Activated CD8-positive, alpha-beta memory T cell treated with anti-CD3 and anti-CD28 coated beads for 24 hours (primary cell): Measurements from ENCODE around the gene RALGDS.

Experiments
- DNase-seq: peaks from one replicate; pipeline ENCODE4 v3.0.0-alpha.2; 2020

The RALGDS gene

DNA sequence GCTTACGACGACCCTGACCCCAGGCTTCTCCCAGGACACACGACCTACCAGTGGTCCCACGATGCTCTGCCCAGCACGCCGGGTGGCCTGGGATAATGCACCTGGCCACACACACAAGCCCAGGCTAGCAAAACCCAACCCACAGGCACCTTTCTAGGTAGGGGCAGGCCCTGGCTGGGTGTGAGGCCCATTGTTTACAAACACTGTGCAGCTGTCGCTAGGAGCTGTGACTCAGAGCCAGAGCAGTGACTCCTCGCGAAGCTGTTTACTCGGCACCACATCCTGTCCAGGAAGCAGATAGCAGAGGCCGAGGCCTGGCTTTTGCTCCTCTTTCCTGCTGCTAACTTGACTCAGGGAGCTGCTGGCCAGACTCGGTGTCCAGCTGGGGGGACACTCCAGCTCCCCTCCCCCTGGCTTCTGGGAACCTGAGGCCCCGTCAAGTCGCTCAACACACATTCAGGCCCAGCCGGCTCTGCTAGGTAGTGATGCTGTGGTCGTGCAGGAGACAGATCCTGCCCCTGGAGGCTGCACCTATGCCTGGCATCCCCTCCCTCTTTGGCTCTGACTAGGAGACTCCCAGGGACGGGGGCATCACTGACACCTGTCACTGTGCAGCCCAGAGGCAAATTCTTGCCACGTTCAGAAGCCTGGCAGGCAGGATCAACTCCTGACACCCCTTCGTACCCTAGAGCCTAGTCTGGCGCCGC is 12.8 kb upstream of the RALGDS start:
- peak; percentile 87 for DNase-seq

DNA sequence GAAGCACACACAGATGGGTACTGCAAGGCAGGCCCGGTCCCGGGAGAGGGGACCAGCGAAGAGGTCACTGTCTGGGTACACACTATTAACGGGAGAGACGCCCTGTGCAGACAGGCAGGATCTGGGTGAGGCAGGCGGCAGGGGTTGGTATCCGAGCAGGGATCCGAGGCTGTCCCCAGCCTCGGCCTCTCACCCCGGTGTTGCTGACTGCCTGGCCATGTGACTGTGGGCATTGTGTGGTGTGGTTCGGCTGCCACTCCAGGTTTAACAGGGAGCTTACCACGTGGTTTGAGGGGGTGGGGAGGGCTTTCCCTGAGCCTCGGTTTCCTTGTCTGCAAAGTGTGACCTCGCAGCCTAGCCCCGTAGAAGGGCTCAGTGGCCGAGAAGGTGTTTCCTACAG is 11.1 kb upstream of the RALGDS start:
- no peak for DNase-seq

DNA sequence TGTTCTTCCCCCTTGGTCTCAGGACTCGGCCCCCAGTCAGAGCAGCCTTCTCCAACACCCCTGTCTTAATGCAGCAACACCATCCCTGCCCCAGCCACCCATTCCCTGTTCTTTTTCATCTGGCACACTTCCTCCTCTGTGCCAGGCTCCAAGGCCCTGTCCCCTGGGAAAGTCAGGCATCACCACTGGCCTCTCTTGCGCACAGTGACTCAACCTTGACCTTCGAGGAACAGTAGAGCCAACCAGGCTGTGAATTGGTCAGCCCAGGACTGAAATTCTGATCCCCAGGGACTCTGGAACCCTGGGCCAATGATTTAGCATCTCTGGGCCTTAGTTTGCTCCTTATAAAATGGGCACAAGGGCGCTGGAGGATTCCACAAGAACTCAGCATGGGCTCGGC is 10.5 kb upstream of the RALGDS start:
- no peak for DNase-seq

DNA sequence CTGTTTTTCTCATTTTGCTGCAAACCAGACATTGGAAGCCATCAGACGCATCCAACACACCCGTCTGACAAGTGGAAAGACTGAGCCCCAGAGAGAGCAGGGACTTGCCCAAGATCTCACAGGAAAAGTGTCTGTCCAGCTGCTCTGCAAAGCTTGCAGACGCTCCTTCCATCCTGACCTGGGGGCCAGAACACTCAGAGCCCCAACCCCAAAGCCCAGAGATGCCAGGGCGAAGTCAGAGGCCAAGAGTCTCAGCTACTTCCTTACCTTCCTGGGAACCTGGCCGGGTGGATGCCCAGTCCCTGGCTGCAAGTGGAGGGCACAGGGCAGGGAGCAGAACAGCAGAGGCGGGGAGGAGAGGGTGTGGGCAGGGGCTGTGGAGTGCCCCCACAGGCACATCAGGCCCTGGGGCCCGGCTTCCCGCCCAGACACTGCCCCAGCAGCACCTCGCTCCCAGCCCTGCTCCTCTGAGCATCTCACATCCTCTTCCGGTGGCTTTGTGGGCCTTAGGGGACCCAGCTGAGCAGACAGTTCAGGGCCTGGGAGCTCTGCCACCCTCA is 9.7 kb upstream of the RALGDS start:
- DNase-seq: peak; percentile 74

DNA sequence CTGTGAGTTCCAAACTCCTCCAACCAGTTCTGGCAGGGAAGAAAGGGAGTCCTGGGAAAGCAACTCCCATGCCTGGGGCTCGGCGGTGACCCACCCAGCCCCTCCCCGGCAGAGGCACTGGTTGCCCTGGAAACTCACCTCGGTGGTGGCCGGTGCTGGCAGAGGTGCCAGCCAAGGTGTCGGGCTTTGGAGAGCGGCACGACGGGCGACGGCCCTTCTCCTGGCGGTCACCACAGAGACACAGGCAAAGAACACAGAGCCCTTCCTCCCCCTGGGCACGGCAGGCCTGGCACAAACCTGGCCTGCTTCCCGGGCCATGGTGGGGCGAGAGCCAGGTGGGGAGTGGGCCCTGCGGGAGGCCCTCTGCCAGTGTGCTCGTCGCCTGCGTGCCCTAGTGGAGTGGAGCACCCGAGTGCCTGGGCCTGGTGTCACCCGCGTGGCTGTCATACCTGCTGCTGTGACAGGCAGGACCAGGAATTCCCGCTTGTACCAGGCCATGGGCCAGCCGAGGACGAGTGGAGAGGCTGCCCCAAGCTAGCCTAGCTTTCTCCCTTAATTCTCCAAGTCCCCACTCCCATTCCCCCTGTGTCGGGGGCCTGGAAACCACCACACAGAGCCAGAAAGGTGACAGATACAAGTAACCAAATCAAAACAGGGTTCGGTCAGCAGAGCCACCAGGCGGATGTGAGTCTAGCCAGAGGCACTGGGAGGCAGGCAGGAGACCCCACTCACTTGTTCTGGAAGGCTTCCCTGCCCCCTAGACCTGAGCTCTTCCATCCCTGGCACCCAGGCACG is 8.2 kb upstream of the RALGDS start:
- DNase-seq: no peak

DNA sequence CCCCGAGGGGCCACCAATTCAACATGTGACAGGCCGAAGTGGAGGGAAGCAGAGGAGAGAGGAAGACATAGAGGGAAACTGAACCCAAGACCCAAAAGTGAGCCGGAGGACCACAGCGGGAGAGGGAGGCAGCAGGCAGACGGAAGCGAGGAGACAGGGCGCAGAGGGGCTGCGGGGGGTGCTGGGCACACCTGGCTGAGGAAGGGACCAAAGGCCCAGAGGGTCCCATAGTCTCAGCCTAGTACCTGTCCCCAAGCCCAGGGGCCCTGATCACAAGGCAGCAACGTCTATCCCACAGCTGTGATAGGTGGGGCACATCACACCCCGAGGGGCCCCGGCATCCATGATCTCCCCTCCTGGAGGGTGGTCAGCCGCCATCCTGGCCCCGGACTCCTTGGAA is 7.1 kb upstream of the RALGDS start:
- DNase-seq: no peak

DNA sequence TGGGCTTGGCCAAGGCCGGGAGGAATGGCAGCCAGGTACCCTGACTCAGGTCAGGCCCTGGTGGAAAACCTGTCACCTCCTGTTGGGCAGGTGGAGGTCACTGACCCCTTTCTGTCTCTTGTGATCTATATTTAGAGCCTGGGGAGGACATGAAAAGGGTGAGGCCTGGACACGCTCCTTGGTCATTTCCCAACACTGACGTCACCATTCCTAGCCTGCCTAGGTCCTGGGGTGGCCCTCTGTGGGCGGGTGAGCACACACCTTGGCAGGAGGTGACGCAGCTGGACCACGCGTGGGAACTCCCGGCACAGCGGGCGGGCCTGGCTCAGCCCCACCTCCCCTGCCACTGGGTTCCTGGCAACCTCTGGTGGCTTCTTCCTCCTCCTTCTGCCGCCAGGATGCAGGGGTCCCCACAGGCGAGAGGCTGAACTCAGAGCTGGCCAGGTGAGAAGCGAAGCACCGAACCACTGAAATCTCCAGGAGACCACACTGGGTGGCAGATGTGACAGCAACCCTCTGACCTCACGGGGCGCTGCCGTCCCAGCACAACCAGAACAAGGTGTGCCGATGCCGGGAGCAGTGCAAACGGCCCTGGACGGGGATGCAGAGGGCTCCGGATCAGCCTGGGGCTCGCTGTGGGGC is 6.4 kb upstream of the RALGDS start:
- no peak for DNase-seq

DNA sequence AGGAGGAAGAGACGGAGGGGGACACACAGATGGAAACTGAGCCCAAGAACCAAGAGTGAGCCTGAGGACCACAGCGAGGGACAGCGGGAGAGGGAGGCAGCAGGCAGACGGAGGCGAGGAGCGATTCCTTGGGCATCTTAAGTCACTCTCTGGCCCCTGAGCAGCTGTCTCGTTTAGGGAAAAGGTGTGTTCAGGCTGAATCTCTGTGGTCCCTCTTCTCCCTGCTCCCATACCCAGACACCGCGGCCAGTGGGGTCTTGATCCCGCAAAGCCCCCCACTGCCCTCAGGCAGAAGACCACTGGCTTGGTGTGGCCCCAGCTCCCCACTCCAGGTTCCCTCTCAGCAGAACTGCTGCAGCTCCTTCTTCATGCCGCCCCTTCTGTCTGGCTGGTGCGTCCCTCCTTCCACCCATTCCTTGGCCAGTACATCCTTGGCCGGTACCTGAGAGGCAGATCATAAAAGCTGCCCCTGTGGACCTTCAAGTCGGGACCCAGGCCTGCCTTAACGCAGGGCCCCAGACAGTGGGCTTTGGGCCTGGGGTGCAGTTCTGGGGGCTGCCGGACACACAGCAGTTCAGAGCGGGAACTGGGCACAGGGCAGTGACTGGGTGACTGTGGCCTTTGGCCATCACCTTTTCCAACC is 5.8 kb upstream of the RALGDS start:
- no peak for DNase-seq

DNA sequence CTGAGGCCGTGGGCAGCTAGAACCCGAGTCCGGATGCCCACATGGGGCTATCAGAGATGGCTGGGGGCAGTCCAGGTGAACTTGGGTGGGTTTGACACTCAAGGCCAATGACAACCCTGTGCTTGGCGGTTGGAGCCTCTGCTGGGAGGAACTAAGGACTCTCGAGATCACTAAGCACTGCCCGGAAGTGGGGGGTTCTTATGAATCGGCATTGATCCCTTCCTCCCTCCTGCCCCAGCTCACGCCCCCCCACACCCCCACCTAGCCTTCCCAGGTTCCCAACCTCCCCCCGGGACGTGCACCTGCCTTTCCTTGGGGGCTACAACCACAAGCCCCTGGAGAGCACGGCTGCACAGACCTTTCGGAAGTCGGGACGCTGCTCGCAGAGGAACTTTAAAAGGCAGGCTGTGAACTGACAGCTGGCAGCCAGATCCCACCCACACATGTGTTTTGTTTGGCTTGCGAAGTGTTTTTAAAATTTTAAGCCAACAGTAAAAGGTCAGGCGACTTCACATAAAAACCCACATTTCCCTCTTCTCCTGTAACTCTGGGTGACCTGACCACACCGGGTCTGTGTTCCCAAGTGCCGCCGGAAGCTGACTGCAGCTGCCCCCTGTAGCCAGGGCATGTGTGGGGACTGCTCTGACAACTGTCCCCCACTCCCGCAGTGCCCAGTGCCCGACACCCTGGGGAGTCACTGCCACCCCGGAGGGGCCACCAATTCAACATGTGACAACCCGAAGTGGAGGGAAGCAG is 5.1 kb upstream of the RALGDS start:
- DNase-seq: no peak

DNA sequence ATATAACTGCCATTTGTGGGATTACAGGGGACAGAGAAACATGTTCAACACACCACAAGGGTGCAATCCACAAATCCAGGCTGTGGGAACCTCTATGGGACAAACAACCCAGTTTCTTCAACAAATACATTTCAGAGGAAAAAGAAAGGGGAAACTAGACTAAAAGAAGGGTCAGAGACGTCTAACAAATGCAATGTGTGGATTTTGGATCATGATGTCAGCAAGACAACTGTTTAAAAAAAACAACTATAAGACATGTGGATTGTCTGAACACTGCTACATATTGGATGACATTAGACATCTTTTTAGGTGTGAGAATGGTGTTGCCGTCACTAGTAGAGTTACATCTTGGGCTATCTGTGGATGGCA is 3.9 kb upstream of the RALGDS start:
- no peak for DNase-seq

DNA sequence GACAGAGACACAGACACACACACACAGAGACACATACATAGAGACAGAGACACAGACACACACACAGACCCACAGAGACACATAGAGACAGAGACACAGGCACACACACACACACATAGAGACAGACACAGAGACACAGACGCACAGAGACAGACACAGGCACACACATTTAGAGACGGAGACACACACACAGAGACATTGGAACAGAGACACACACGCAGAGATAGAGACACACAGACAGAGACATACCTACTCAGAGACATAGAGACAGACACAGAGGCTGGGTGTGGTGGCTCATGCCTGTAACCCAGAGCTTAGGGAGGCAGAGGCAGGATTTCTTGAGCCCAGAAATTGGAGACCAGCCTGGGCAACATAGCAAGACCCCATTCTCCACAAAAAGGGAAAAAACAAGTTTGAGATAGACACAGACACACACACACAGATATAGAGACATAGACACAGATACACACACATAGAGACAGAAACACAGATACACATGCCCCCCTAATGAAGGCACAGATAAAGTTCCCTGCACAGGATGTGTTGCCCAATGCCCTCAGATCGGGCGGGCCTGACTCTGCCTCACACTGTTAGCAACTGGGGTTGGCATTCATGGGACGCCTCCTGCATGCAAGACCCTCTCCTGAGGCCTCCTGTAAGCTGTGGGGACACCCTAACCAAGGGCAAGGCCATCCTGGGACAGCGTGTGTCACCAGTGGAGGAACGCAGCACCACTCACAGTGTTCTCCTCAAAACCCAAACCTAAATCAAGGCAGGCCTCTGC is 3.3 kb upstream of the RALGDS start:
- no peak for DNase-seq

DNA sequence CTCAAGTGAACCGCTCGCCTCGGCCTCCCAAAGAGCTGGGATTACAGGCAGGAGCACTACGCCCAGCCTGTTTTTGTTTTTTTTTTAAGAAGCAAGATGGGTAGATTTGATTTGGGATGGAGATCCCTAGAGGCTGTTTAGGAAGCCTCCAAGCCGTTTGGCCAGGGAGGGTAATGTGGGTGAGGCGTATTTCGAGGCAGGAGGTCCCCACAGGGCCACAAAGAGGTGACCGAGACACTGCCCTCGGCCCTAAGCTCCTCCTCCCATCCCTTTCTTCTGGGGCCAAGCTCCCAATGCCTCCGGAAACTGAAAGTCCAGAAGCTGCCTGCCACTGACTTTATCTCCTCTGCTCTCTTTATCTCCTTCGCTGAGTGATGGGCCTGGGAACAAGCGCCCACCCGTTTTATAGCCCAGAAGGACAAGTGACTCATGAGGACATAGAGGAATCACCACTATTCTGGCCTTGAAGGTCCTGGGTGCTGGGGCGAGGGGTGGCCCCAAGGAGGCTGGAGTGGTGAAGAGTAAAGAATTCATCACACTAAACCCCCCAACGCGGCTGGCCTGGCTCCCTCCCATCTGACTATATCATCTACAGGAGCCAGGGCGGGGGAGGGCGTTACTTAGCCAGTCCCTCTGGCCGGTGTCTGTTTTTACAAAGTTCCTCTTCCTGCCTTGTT is 2.0 kb upstream of the RALGDS start:
- DNase-seq: no peak

DNA sequence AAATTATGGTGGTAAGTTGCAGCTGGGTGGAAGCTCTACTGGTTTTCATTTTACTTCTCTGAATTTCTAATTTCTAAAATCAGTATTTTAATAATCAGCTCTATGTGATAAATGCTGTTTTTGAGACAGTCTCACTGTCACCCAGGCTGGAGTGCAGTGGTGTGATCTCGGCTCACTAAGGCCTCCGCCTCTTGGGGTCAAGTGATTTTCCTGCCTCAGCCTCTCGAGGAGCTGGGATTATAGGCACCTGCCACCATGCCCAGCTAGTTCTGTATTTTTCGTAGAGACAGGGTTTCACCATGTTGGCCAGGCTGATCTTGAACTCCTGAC is 1.5 kb upstream of the RALGDS start:
- no peak for DNase-seq

DNA sequence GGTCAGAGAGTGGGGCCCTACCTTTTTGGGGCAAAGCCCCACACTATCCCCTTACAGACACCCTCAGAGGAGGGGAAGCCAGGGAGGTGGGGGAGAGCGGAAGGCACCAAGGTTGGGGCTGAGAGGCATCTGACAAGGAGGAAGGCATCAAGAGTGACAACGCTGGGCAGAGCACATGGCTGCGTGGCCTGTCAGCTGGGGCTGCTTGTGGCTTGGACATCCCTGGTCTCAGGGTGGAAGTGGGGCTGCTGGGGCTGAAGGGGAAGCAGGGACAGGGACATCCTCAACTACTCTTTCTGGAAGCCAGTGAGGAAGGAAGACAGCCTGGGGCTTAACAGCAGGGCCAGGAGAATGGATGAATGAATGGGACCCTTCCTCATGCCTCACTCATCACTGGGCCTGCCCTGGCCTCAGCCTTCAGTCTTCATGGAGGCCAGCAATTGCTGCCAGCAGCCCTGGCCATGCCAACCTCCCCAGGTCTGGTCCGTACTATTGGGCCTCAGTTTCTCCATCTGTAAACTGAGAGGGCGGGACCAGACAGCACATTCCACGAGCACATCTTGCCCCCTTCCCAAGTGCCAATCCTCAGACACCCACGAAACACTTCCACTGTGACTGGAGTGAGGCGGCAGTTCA is 993 bp upstream of the RALGDS start:
- no peak for DNase-seq

DNA sequence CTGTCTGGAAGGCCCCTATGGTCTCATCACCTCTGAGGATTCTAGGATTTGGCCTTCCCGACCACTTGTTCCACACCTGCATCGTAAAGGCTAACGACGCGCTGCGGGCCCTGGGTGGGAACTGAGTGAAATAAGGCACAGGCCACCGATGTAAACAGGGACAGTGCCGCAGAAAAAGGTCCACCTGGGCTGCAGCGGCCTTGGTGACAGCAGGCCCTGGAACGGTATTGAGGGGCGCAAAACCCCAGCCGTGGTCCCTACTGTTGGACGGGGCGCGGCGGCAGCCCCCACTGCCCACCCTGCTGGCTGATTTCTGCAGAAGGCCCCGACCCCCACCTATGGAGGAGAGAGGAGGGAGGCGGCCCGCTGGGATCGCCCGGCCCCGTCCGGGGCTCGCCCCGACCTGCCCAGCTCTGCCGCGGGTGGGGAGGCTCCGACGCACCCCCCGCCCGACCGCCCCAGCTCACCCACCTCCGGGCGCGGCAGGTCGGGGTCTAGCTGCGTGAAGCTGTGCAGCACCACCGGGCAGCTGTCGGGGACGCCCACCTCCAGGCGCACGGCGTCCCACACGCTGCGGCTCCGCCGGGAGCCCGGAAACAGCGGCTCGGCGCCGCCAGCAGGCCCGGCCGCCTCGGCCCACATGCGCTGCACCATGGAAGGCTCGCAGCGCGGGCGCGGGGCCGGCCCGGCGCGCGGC is 391 bp downstream of the RALGDS start:
- DNase-seq: peak; percentile 72

DNA sequence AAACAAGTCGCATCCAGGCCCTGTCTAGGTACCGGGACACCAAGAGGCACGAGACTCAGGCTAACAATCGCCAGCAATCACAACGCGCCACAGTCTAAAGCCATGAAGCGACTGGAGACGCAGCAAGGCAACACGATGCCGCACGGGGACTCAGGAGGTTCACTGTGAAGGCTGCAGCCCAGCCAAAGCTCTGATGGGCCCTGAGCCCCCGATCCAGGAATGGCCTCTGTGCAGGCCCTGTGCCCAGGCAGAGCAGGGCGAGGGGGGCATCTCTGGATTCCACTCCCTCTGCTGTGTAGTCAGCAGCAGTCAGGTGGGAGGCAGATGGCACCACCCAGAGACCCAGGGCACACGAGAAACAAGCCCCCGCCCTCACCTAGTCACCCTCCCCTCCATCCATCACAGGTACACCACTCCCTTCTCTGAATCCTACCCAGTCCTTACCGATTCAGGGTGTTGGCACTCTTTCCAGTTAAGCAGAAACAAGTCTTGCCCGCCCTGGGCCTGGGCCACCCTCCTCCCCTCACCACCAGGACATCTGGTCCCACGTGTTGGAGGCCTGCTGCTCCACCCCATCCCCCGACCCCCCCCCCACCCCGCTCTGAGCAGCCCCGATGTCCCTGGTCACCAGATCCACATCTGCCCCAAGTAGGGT is 1.1 kb downstream of the RALGDS start:
- no peak for DNase-seq

DNA sequence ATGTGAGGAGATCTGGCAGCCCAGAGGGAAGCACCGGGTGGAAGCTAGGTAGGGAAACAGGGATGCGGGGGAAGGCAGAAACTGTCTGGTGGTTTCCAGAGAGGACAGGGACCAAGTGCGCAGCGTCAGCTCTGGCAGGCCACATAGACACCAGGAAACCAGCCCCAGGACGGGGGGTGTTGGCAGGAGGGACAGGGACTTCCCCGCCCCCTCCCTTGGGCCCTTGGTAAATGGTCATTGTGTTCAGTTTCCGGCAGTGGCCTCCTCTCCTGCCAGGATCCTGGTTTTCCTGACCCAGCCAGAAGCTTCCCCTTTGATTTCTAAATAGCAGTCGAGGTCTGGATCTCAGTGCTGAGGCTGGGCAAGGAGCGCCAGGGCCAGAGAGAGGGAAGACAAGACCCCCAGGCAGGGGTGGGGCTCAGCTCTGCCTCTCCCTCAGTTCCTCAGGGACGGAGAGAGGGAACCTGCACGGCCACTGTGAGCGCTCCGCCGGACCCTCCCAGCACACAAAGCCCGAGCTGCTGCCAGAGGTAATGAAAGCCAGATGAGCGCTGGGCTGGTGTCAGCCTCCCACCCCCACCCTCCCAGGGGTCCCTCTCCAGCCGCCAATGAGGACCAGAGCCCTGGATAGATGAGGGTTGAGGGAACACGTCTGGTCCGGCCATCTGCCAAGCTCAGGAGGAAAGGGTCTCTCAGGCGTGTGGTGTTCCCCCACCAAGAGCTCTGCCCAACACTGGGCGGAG is 1.8 kb downstream of the RALGDS start:
- DNase-seq: no peak

DNA sequence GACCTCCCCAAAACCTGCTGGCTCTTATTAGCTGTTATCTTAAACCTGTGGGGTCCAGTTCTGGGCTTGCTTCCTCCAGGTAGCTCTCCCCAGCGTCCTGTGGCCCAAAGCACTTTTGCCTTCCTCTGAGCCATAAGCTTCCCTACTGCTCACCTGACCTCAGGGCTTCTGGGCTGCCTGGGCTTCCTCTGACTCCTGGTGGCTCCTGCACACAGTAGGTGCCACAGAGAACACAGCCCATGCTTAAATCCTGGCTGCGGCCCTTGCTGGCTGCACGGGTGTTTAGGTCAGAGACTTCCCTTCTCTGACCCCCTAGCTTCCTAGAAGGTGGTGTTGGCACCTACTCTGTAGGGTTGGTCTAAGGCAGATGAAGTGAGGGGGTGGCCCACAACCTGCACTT is 2.5 kb downstream of the RALGDS start:
- DNase-seq: no peak

DNA sequence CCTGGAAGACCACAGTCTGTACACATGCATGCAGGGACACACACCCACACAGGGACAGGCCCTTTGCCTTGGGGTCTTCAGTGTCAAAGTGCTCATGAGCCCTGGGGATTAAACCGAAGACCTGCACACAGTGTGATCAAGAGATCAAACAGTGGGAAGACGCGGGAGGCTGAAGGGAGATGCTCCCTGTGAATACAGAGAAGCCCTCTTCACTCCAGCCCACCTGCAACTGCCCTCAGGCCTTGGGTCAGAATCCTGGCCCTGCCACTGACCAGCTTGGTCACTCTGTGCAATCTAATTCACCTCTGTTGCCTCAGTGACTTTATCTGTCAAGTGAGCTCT is 2.9 kb downstream of the RALGDS start:
- no peak for DNase-seq
